Osteoblast (primary cell): Measurements from ENCODE around the gene NOL4L. TPM values are rescaled to one million over a fixed set of nuclear protein-coding genes. Genes with fewer than 3 reads are reported as not detected.
A peak's percentile ranks its signal among the peaks of the same experiment; 100 is the strongest.

ENCODE experiments used
- DNase-seq: peaks from one replicate; pipeline ENCODE4 v3.0.0; 2011; ENCODE audit warnings: low spot score, mixed read lengths; ENCODE audit not compliant: insufficient read length; ENCODE audit errors: missing footprints
- H2AFZ ChIP-seq: 2 replicates; pipeline ENCODE4 v1.6.0; 2011; ENCODE audit warnings: mild to moderate bottlenecking, low read length
- H3K27ac ChIP-seq: 2 replicates; pipeline ENCODE4 v1.5.1; 2011; ENCODE audit warnings: mild to moderate bottlenecking, low read depth, low read length, moderate library complexity
- H3K27me3 ChIP-seq: 2 replicates; pipeline ENCODE4 v1.6.0; 2012; ENCODE audit warnings: mild to moderate bottlenecking, control low read depth, inconsistent platforms, low read length, moderate library complexity; ENCODE audit not compliant: insufficient read depth
- H3K36me3 ChIP-seq: 2 replicates; pipeline ENCODE4 v1.5.1; 2011; ENCODE audit warnings: mild to moderate bottlenecking, low read length, control low read depth, moderate library complexity; ENCODE audit not compliant: insufficient read depth
- H3K4me1 ChIP-seq: 2 replicates; pipeline ENCODE4 v1.5.1; 2011; ENCODE audit warnings: mild to moderate bottlenecking, low read length, control low read depth, moderate library complexity; ENCODE audit not compliant: insufficient read depth
- H3K4me2 ChIP-seq: 2 replicates; pipeline ENCODE4 v1.6.0; 2011; ENCODE audit warnings: mild to moderate bottlenecking, low read length; ENCODE audit not compliant: insufficient read depth
- H3K4me3 ChIP-seq: fragments of 200-600 bp; sonication (generic); 3 replicates; pipeline ENCODE4 v1.5.1; 2012; ENCODE audit warnings: mild to moderate bottlenecking, low read length, inconsistent platforms; ENCODE audit not compliant: insufficient read depth
- H3K79me2 ChIP-seq: 2 replicates; pipeline ENCODE4 v1.6.0; 2012; ENCODE audit warnings: mild to moderate bottlenecking, low read length, control low read depth, inconsistent platforms; ENCODE audit not compliant: insufficient read depth
- H3K9me3 ChIP-seq: 2 replicates; pipeline ENCODE4 v1.5.1; 2011; ENCODE audit warnings: low read depth, low read length, control low read depth
- H4K20me1 ChIP-seq: 2 replicates; pipeline ENCODE4 v1.6.0; 2012; ENCODE audit warnings: mild to moderate bottlenecking, low read length, control low read depth; ENCODE audit not compliant: insufficient read depth
- CTCF ChIP-seq: IDR thresholded peaks from 2 replicates; pipeline ENCODE4 v1.5.1; 2011; ENCODE audit warnings: mild to moderate bottlenecking, low read depth, low read length, moderate library complexity; ENCODE audit errors: extremely low read depth
- total RNA-seq: library from RNA; depleted of rRNA; stranded (reverse); fragments of >200 nt; gene quantifications from 2 replicates; pipeline ENCODE4 v1.2.3, GENCODE V29; 2012

NOL4L gene
- total RNA-seq, 1 donor = 6.2 TPM

GRCh38 chr20:32603046-32603726 is 18.1 kb upstream of the NOL4L start:
- Histone ChIP-seq H3K4me3 (no peak overlapping the region), H3K27me3 (peaks cover 27% of the 10 kb centered on the region), H4K20me1 (no peaks in the 10 kb centered on the region), H3K4me1 (no peaks in the 10 kb centered on the region), H2AFZ (no peak overlapping the region), H3K9me3 (no peaks in the 10 kb centered on the region), H3K27ac (no peak overlapping the region), H3K36me3 (no peaks in the 10 kb centered on the region), H3K79me2 (no peaks in the 10 kb centered on the region), H3K4me2 (no peak overlapping the region)
- no peak for TF ChIP-seq CTCF
- no peak for DNase-seq

DNA sequence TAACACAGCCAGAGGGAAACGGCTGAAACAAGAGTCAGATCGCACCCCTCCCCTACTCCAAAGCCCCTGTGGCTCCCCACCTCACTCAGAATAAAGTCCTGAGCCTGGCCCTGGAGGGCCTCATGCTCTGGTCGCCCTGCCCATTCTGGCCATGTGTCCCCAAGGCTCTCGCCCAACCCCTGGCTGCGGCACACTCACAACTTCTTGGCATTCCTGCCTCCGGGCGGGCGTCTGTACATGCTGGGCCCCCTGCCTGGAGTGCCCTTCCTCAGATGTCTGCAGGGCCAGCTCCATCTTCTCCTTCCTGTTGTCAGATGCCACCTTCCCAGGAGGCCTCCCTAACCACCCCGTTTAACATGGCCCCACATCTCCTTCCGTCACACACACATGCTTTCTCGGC is 17.1 kb upstream of the NOL4L start:
- no peaks in the 10 kb centered on the region for H3K36me3 ChIP-seq
- peaks cover 27% of the 10 kb centered on the region for H3K27me3 ChIP-seq
- DNase-seq = no peak
- no peaks in the 10 kb centered on the region for H3K9me3 ChIP-seq
- H3K4me3 ChIP-seq = no peak overlapping the region
- no peaks in the 10 kb centered on the region for H3K4me1 ChIP-seq
- no peak overlapping the region for H3K27ac ChIP-seq
- no peaks in the 10 kb centered on the region for H3K79me2 ChIP-seq
- no peak overlapping the region for H3K4me2 ChIP-seq
- TF ChIP-seq CTCF = no peak
- H4K20me1 ChIP-seq = no peaks in the 10 kb centered on the region
- H2AFZ ChIP-seq = no peak overlapping the region

DNA sequence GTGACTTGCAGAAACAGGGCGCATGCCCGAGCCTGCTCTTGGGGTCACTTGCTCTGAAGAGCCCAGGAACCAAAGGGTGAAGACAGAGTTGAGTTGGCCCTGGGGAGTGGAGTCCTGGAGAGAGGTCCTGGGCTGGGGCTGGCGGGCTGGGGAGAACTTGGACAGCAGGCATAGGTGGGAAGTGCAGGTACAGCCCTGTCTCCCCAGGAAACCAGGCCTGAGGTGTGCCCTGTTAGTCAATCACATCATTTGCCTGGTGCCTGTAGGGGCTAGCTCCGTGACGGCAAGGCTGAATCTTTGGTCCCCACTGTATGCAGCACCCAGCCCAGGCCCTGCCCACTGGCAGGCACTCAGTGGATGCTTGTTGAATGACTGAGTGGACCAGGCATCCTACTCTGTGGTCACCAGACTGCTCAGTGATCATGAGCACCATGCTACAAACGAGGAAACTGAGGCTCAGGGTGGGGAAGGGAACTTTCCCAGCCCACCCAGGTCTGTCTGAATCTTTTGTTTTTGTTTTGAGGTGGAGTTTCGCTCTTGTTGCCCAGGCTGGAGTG is 15.6 kb upstream of the NOL4L start:
- Histone ChIP-seq H3K4me1 (no peaks in the 10 kb centered on the region), H3K79me2 (no peaks in the 10 kb centered on the region), H4K20me1 (no peaks in the 10 kb centered on the region), H3K27me3 (peaks cover 16% of the 10 kb centered on the region), H3K4me3 (no peak overlapping the region), H3K36me3 (no peaks in the 10 kb centered on the region), H3K27ac (no peak overlapping the region), H3K4me2 (no peak overlapping the region), H2AFZ (no peak overlapping the region), H3K9me3 (no peaks in the 10 kb centered on the region)
- DNase-seq = peak; percentile 89
- no peak for TF ChIP-seq CTCF

GRCh38 chr20:32599783-32600340 is 14.7 kb upstream of the NOL4L start:
- TF ChIP-seq CTCF = no peak
- Histone ChIP-seq H3K4me2 (no peak overlapping the region), H4K20me1 (no peaks in the 10 kb centered on the region), H2AFZ (no peak overlapping the region), H3K27me3 (peaks cover 7% of the 10 kb centered on the region), H3K27ac (no peak overlapping the region), H3K79me2 (no peaks in the 10 kb centered on the region), H3K4me1 (no peaks in the 10 kb centered on the region), H3K36me3 (no peaks in the 10 kb centered on the region), H3K4me3 (no peak overlapping the region), H3K9me3 (no peaks in the 10 kb centered on the region)
- DNase-seq = no peak
